GM18508 (cell line): ENCODE measurements around the gene TANC2.

ENCODE experiments used
- ATAC-seq: cut with Tn5 transposase; IDR thresholded peaks from one replicate; pipeline ENCODE4 v1.9.1; 2021; ENCODE audit warnings: moderate number of reproducible peaks; ENCODE audit not compliant: insufficient read depth, unreplicated experiment

The TANC2 gene

GRCh38 chr17:62998665-62999393 lies 32.8 kb downstream of the TANC2 start:
- no peak for ATAC-seq

GRCh38 chr17:62999736-63000135 lies 33.7 kb downstream of the TANC2 start:
- ATAC-seq, result no peak

- ATAC-seq, result no peak
Measured at GRCh38 chr17:63001689-63002394, 35.8 kb downstream of the TANC2 start.

GRCh38 chr17:63002625-63003024 lies 36.6 kb downstream of the TANC2 start:
- ATAC-seq, result no peak

GRCh38 chr17:63015824-63016223 lies 49.8 kb downstream of the TANC2 start:
- no peak for ATAC-seq
